ENCODE results near the gene RNF115. TPM values are rescaled to one million over a fixed set of nuclear protein-coding genes. Genes with fewer than 3 reads are reported as not detected.

Gene RNF115
- total RNA-seq, 1 experiment from 2014 or later, result 11.0 TPM

- Histone ChIP-seq H3K4me2 (ENCODE audit: insufficient read depth, insufficient read length, low read length) (no peak overlapping the region), H4K8ac (replicated peaks; ENCODE audit: insufficient read length, low read depth, low read length) (no peak overlapping the region), H2AFZ (ENCODE audit: low read length) (no peak overlapping the region), H3K23me2 (ENCODE audit: insufficient read length, low read depth, low read length, poor library complexity, severe bottlenecking) (no peaks in the 10 kb centered on the region), H3K79me1 (ENCODE audit: insufficient read depth, low read depth, low read length, poor library complexity, severe bottlenecking) (no peaks in the 10 kb centered on the region), H3K18ac (ENCODE audit: insufficient read length, low read depth, low read length) (no peak overlapping the region), H3K9me3 (ENCODE audit: control insufficient read depth, low read depth, low read length) (no peaks in the 10 kb centered on the region), H3K79me2 (ENCODE audit: insufficient read depth, low read length) (no peaks in the 10 kb centered on the region), H2BK20ac (ENCODE audit: low read depth, low read length, poor library complexity, severe bottlenecking) (no peak overlapping the region), H3K4ac (ENCODE audit: low read depth, low read length) (no peak overlapping the region), H3K27ac (ENCODE audit: insufficient read length, low read depth, low read length) (no peak overlapping the region), H3K23ac (ENCODE audit: insufficient read length, low read depth, low read length) (no peak overlapping the region), H2BK5ac (ENCODE audit: insufficient read length, low read length) (no peak overlapping the region), H2AK5ac (ENCODE audit: insufficient read length, low read length) (no peak overlapping the region), H3K4me1 (ENCODE audit: insufficient read depth, low read length) (0 out of 2 replicates have a peak, but pooled peaks cover 2% of the 10 kb centered on the region), H3K14ac (ENCODE audit: insufficient read depth, low read length) (no peak overlapping the region), H3K9ac (ENCODE audit: extremely low read depth, insufficient read length, low read length) (no peak overlapping the region), H4K5ac (ENCODE audit: insufficient read length, low read depth, low read length) (no peak overlapping the region), H3K27me3 (ENCODE audit: insufficient read depth, low read length) (no peaks in the 10 kb centered on the region), H3K56ac (ENCODE audit: insufficient read length, low read depth, low read length) (no peak overlapping the region), H2BK120ac (ENCODE audit: low read depth, low read length, poor library complexity, severe bottlenecking) (no peak overlapping the region), H2BK12ac (ENCODE audit: insufficient read length, low read depth, low read length) (no peak overlapping the region), H2BK15ac (ENCODE audit: low read depth, low read length) (no peak overlapping the region), H3T11ph (ENCODE audit: low read length) (no peak overlapping the region), H4K91ac (ENCODE audit: insufficient read length, low read depth, low read length) (no peak overlapping the region), H4K20me1 (ENCODE audit: control insufficient read depth, insufficient read depth, insufficient read length) (no peaks in the 10 kb centered on the region)
- H3K4me1 Mint-ChIP-seq, result peaks cover 12 to 17% of the 10 kb centered on the region in 2 experiments
- DNase-seq, result no peak
- no peak for TF ChIP-seq CTCF (conservative IDR thresholded peaks at IDR 0.05)
- H3K4me3 Mint-ChIP-seq, result no peak overlapping the region
- no peak overlapping the region for H3K27ac Mint-ChIP-seq
- peaks cover 6% of the 10 kb centered on the region for H3K27me3 Mint-ChIP-seq (ENCODE audit: low read depth)
- H3K9me3 Mint-ChIP-seq, result no peaks in the 10 kb centered on the region
- WGBS (ENCODE audit: extremely low coverage, insufficient read length, low lambda C conversion rate), result no CpG with 5 or more reads among the region's 6 CpGs
- H3K36me3 Mint-ChIP-seq (ENCODE audit: insufficient read depth in 1 of 3, low read depth in 3 of 3), result peaks cover 0 to 3% (median 0%) of the 10 kb centered on the region in 3 experiments; a peak in 1 of 7 replicates
These were observed 134.0 kb downstream of the RNF115 start for GRCh38 chr1:145689922-145690321.
